K562 (cell line): ENCODE results near the gene SELENOO. TPM values are rescaled to one million over a fixed set of nuclear protein-coding genes. Genes with fewer than 3 reads are reported as not detected.

Experiments
- ATF7 ChIP-seq: fragments of 450-650 bp; IDR thresholded peaks from 2 replicates; pipeline ENCODE4 v1.7.1; 2014; ENCODE audit warnings: mild to moderate bottlenecking, moderate library complexity
- CHD2 ChIP-seq: IDR thresholded peaks from 2 replicates; pipeline ENCODE4 v1.6.1; 2011; ENCODE audit warnings: low read depth, low read length
- CREM ChIP-seq: IDR thresholded peaks from 2 replicates; pipeline ENCODE4 v1.6.1; 2014; ENCODE audit warnings: antibody characterized with exemption, low read depth
- HMG20A ChIP-seq: fragments of 450-650 bp; formaldehyde crosslinking; conservative IDR thresholded peaks from 2 replicates; pipeline ENCODE4 v1.4.0; 2020; ENCODE audit warnings: mild to moderate bottlenecking, mixed read lengths
- MAZ ChIP-seq, 2 experiments: fragments of 450-650 bp in 1 of 2; sonication (generic) in 1 of 2; formaldehyde crosslinking; IDR thresholded peaks in 1 of 2; conservative IDR thresholded peaks in 1 of 2; 2 replicates each; pipeline versions ENCODE4 v1.4.0 to v1.5.0; 2020; ENCODE audit warnings: mild to moderate bottlenecking in 1 of 2, missing genetic modification reagents in 1 of 2
- NFATC3 ChIP-seq: fragments of 450-650 bp; IDR thresholded peaks from 2 replicates; pipeline ENCODE4 v1.6.1; 2017; ENCODE audit warnings: mild to moderate bottlenecking
- PHF8 ChIP-seq: fragments of 200-600 bp; sonication (generic); IDR thresholded peaks from 2 replicates; pipeline ENCODE4 v1.6.1; 2012; ENCODE audit warnings: mixed run types, mild to moderate bottlenecking, inconsistent platforms, low read length, moderate library complexity, borderline replicate concordance
- POLR2AphosphoS5 ChIP-seq: IDR thresholded peaks from 2 replicates; pipeline ENCODE4 v1.6.1; 2011; ENCODE audit warnings: mild to moderate bottlenecking, low read depth, low read length, moderate library complexity; ENCODE audit not compliant: control insufficient read depth, insufficient read depth
- TAF1 ChIP-seq: IDR thresholded peaks from 2 replicates; pipeline ENCODE4 v1.6.1; 2011; ENCODE audit warnings: mild to moderate bottlenecking, low read length, moderate library complexity; ENCODE audit not compliant: insufficient read depth, control insufficient read depth, severe bottlenecking; ENCODE audit errors: extremely low read depth
- YY1 ChIP-seq, 3 experiments: IDR thresholded peaks; 2 replicates each; pipeline ENCODE4 v1.6.1; 2011; ENCODE audit warnings: low read length in 2 of 3, mild to moderate bottlenecking in 2 of 3, moderate library complexity in 2 of 3, borderline replicate concordance in 1 of 3, control low read depth in 1 of 3, low read depth in 1 of 3; ENCODE audit not compliant: insufficient read depth in 3 of 3, insufficient replicate concordance in 2 of 3, control insufficient read depth in 1 of 3, insufficient read length in 1 of 3; ENCODE audit errors: extremely low read depth in 1 of 3
- ZNF217 ChIP-seq: sonication (generic); formaldehyde crosslinking; IDR thresholded peaks from 2 replicates; pipeline ENCODE4 v1.8.0; 2022; ENCODE audit warnings: mild to moderate bottlenecking, missing genetic modification reagents
- ZNF785 ChIP-seq: fragments of 250-450 bp; sonication (Bioruptor Pico); IDR thresholded peaks from 2 replicates; pipeline ENCODE4 v1.4.0; 2020; ENCODE audit warnings: mild to moderate bottlenecking
- polyA plus RNA-seq, 8 experiments: library from polyadenylated mRNA; depleted of rRNA in 4 of 8; stranded (reverse) in 5 of 8; unstranded in 3 of 8; fragments of >200 nt; fragmentation: Nextera tagmentation in 2 of 8; fragmentation: Illumina TruSeq in 1 of 8; extraction: Ambion mirVana in 2 of 8; extraction: Trizol in 1 of 8; gene quantifications; 2 replicates each; pipeline versions ENCODE4 v1.2.1 to v1.2.3, GENCODE V29; 2011 to 2014; ENCODE audit warnings: inconsistent platforms in 1 of 8, missing spikeins in 1 of 8
- total RNA-seq, 7 experiments: library from RNA; depleted of rRNA in 6 of 7; stranded (reverse); fragments of >200 nt in 6 of 7; fragmentation: Illumina TruSeq in 2 of 7; extraction: Trizol in 2 of 7; gene quantifications; 2 replicates each; pipeline versions ENCODE4 v1.2.1 to v1.2.3, GENCODE V29; 2011 to 2021; ENCODE audit warnings: low replicate concordance in 1 of 7
- TF ChIP-seq, protein P1 (sequence below): sonication (generic); formaldehyde crosslinking; IDR thresholded peaks from 2 replicates; pipeline ENCODE4 v1.8.0; 2022; ENCODE audit warnings: mild to moderate bottlenecking, missing genetic modification reagents
- TF ChIP-seq, protein P2 (sequence below): conservative IDR thresholded peaks from 2 replicates; pipeline ENCODE4 v1.6.1; 2011; ENCODE audit warnings: low read depth, mild to moderate bottlenecking, low read length; ENCODE audit not compliant: control insufficient read depth
- TF ChIP-seq, protein P3 (sequence below): fragments of 200-800 bp; sonication (Bioruptor generic); IDR thresholded peaks from 2 replicates; pipeline ENCODE4 v1.6.1; 2017; ENCODE audit warnings: missing genetic modification characterization, missing compliant biosample characterization
- TF ChIP-seq, protein P4 (sequence below): fragments of 450-650 bp; IDR thresholded peaks from 2 replicates; pipeline ENCODE4 v1.6.1; 2017; ENCODE audit warnings: antibody characterized with exemption

SELENOO gene
- total and polyA plus RNA-seq, 9 of the 15 experiments (the other 6 are each of a cell fraction or from before 2014, with no cell fraction given) = 0.37 to 24.9 (median 8.3) TPM

DNA sequence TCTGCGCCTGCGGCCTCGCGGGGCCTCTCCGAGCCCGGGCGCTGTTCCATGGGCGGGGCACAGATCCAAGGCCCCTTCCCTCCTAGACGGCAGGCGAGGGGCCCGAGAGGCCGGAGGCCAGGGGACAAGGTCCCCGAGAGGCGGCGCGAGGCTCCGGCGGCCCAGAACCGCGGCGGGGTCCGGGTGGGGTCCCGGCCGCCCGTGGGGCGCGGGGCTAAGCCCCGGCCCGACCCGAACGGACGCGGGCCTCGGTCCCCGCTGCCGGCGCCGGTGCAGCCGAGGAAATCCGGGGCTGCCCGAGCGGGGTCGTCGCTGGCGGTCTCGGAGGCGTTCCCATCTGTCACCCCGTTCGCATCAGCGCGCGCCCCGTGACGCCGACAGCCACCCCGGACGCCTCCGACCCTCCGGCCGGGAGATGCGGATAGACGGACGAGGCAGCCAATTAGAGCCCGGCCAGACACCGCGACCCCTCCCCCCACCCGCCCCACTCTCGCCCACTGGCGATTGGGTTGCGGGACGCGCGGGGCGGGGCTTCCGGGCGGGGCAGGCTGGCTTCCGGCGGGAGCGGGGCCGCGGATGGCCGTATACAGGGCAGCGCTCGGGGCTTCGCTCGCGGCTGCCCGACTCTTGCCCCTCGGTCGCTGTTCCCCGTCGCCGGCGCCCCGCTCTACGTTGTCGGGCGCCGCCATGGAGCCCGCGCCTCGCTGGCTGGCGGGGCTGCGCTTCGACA, at the start of gene SELENOO (continued):
- TF ChIP-seq, protein P1, sequence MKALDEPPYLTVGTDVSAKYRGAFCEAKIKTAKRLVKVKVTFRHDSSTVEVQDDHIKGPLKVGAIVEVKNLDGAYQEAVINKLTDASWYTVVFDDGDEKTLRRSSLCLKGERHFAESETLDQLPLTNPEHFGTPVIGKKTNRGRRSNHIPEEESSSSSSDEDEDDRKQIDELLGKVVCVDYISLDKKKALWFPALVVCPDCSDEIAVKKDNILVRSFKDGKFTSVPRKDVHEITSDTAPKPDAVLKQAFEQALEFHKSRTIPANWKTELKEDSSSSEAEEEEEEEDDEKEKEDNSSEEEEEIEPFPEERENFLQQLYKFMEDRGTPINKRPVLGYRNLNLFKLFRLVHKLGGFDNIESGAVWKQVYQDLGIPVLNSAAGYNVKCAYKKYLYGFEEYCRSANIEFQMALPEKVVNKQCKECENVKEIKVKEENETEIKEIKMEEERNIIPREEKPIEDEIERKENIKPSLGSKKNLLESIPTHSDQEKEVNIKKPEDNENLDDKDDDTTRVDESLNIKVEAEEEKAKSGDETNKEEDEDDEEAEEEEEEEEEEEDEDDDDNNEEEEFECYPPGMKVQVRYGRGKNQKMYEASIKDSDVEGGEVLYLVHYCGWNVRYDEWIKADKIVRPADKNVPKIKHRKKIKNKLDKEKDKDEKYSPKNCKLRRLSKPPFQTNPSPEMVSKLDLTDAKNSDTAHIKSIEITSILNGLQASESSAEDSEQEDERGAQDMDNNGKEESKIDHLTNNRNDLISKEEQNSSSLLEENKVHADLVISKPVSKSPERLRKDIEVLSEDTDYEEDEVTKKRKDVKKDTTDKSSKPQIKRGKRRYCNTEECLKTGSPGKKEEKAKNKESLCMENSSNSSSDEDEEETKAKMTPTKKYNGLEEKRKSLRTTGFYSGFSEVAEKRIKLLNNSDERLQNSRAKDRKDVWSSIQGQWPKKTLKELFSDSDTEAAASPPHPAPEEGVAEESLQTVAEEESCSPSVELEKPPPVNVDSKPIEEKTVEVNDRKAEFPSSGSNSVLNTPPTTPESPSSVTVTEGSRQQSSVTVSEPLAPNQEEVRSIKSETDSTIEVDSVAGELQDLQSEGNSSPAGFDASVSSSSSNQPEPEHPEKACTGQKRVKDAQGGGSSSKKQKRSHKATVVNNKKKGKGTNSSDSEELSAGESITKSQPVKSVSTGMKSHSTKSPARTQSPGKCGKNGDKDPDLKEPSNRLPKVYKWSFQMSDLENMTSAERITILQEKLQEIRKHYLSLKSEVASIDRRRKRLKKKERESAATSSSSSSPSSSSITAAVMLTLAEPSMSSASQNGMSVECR (CRISPR knock-in tag) = no peak
- TF ChIP-seq, protein P2, sequence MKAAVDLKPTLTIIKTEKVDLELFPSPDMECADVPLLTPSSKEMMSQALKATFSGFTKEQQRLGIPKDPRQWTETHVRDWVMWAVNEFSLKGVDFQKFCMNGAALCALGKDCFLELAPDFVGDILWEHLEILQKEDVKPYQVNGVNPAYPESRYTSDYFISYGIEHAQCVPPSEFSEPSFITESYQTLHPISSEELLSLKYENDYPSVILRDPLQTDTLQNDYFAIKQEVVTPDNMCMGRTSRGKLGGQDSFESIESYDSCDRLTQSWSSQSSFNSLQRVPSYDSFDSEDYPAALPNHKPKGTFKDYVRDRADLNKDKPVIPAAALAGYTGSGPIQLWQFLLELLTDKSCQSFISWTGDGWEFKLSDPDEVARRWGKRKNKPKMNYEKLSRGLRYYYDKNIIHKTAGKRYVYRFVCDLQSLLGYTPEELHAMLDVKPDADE = peak; percentile 8; the same call in 1 of the 2 replicates
- TF ChIP-seq, protein P3, sequence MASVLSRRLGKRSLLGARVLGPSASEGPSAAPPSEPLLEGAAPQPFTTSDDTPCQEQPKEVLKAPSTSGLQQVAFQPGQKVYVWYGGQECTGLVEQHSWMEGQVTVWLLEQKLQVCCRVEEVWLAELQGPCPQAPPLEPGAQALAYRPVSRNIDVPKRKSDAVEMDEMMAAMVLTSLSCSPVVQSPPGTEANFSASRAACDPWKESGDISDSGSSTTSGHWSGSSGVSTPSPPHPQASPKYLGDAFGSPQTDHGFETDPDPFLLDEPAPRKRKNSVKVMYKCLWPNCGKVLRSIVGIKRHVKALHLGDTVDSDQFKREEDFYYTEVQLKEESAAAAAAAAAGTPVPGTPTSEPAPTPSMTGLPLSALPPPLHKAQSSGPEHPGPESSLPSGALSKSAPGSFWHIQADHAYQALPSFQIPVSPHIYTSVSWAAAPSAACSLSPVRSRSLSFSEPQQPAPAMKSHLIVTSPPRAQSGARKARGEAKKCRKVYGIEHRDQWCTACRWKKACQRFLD (CRISPR knock-in tag) = 0 out of 2 replicates have a peak, but pooled peaks have one; percentile 20
- no peak for TF ChIP-seq ZNF217 (CRISPR knock-in tag)
- TF ChIP-seq ATF7 = peak; percentile 24
- TF ChIP-seq NFATC3 = no peak
- no peak for TF ChIP-seq ZNF785 (CRISPR knock-in tag)
- peak; percentile 42 to 44; a peak in 3 of 4 replicates for TF ChIP-seq MAZ (CRISPR knock-in tag; conservative IDR thresholded peaks at IDR 0.05 in 1 of 2, IDR thresholded peaks at IDR 0.05 in 1 of 2)
- TF ChIP-seq, protein P4, sequence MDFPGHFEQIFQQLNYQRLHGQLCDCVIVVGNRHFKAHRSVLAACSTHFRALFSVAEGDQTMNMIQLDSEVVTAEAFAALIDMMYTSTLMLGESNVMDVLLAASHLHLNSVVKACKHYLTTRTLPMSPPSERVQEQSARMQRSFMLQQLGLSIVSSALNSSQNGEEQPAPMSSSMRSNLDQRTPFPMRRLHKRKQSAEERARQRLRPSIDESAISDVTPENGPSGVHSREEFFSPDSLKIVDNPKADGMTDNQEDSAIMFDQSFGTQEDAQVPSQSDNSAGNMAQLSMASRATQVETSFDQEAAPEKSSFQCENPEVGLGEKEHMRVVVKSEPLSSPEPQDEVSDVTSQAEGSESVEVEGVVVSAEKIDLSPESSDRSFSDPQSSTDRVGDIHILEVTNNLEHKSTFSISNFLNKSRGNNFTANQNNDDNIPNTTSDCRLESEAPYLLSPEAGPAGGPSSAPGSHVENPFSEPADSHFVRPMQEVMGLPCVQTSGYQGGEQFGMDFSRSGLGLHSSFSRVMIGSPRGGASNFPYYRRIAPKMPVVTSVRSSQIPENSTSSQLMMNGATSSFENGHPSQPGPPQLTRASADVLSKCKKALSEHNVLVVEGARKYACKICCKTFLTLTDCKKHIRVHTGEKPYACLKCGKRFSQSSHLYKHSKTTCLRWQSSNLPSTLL = no peak
- TF ChIP-seq YY1 (IDR thresholded peaks at IDR 0.05; ENCODE audit: borderline replicate concordance in 1 of 3, control insufficient read depth in 1 of 3, extremely low read depth in 1 of 3, insufficient read depth in 3 of 3, insufficient read length in 1 of 3, insufficient replicate concordance in 2 of 3, low read depth in 1 of 3, low read length in 2 of 3) = peak in 2 of 3 experiments; percentile 65 to 67
- 0 out of 2 replicates have a peak, but pooled peaks have one; percentile 34 for TF ChIP-seq POLR2AphosphoS5
- peak; percentile 76; the same call in 1 of the 2 replicates for TF ChIP-seq PHF8
- TF ChIP-seq CREM = peak; percentile 61
- peak; percentile 64; the same call in 1 of the 2 replicates for TF ChIP-seq CHD2
- TF ChIP-seq TAF1 = peak; percentile 37
- no peak for TF ChIP-seq HMG20A (CRISPR knock-in tag)
